ENCODE data around the gene GNLY. TPM values are rescaled to one million over a fixed set of nuclear protein-coding genes. Genes with fewer than 3 reads are reported as not detected.

Gene GNLY
- total RNA-seq, 1 donor from 2014 or later: not detected

Other genes with a start within 250 kb of the GNLY start
- gene MAT2A, start 155.2 kb upstream of the GNLY start, total RNA-seq: 119 to 155 TPM (median 144 TPM) in 3 replicates
- gene GGCX, start 132.9 kb upstream of the GNLY start, total RNA-seq: 55.7 to 78.6 TPM (median 58.6 TPM) in 3 replicates
- gene VAMP8, start 116.8 kb upstream of the GNLY start, total RNA-seq: 1.6 to 2.4 TPM (median 2.1 TPM) in 3 replicates
- gene VAMP5, start 109.9 kb upstream of the GNLY start, total RNA-seq: 1.8 to 2.4 TPM in 2 of 3 replicates, not detected in the other
- 76.3 to 93.9 TPM (median 89.4 TPM) in 3 replicates for gene RNF181, start 98.6 kb upstream of the GNLY start, total RNA-seq
- gene TMEM150A, start 91.7 kb upstream of the GNLY start, total RNA-seq: 17.1 to 19.9 TPM (median 17.9 TPM) in 3 replicates
- gene C2orf68, start 82.3 kb upstream of the GNLY start, total RNA-seq: 19.4 to 33.9 TPM (median 21.3 TPM) in 3 replicates
- gene USP39, start 78.2 kb upstream of the GNLY start, total RNA-seq: 34.7 to 40.4 TPM (median 35.1 TPM) in 3 replicates
- gene SFTPB, start 26.2 kb upstream of the GNLY start, total RNA-seq: not detected in 3 replicates
- 2.2 to 10.3 TPM (median 2.7 TPM) in 3 replicates for gene ATOH8, start 59.6 kb downstream of the GNLY start, total RNA-seq
- 20.0 to 48.1 TPM (median 20.6 TPM) in 3 replicates for gene ST3GAL5, start 194.6 kb downstream of the GNLY start, total RNA-seq

Measured in chondrocyte (in vitro differentiated cells).